GM23338 (cell line): ENCODE data around the gene SND1. TPM values are rescaled to one million over a fixed set of nuclear protein-coding genes. Genes with fewer than 3 reads are reported as not detected.

Experiments used
- ATAC-seq: fragments of 200-7000 bp; cut with Tn5 transposase; 3 replicates; pipeline ENCODE4 v1.9.1; 2020
- DNase-seq: peaks from one replicate; pipeline ENCODE4 v3.0.0-alpha.2; 2015; ENCODE audit warnings: low spot score
- H2AFZ ChIP-seq: fragments of 200-600 bp; sonication (generic); 2 replicates; pipeline ENCODE4 v1.8.0; 2016; ENCODE audit warnings: antibody characterized with exemption, mild to moderate bottlenecking, moderate library complexity
- H3F3A ChIP-seq: fragments of 200-600 bp; sonication (generic); replicated peaks from 2 replicates; pipeline ENCODE4 v1.8.0; 2017; ENCODE audit warnings: antibody characterized with exemption, mixed run types, low read depth
- H3K27ac ChIP-seq: fragments of 200-600 bp; sonication (generic); 2 replicates; pipeline ENCODE4 v1.6.1; 2016; ENCODE audit warnings: low read depth
- H3K27me3 ChIP-seq: fragments of 200-600 bp; sonication (generic); 2 replicates; pipeline ENCODE4 v1.8.0; 2016; ENCODE audit warnings: mild to moderate bottlenecking, mixed run types, moderate library complexity; ENCODE audit not compliant: insufficient read depth
- H3K36me3 ChIP-seq: fragments of 200-600 bp; sonication (generic); 2 replicates; pipeline ENCODE4 v1.8.0; 2016; ENCODE audit warnings: mild to moderate bottlenecking; ENCODE audit not compliant: insufficient read depth
- H3K4me1 ChIP-seq: fragments of 200-600 bp; sonication (generic); 2 replicates; pipeline ENCODE4 v1.8.0; 2016; ENCODE audit warnings: mild to moderate bottlenecking, moderate library complexity; ENCODE audit not compliant: insufficient read depth
- H3K4me2 ChIP-seq: fragments of 200-600 bp; sonication (generic); 2 replicates; pipeline ENCODE4 v1.7.1; 2017; ENCODE audit warnings: mixed run types
- H3K4me3 ChIP-seq: fragments of 200-600 bp; sonication (generic); 2 replicates; pipeline ENCODE4 v1.6.1; 2016; ENCODE audit warnings: mixed run types
- H3K79me2 ChIP-seq: fragments of 200-600 bp; sonication (generic); replicated peaks from 2 replicates; pipeline ENCODE4 v1.8.0; 2017; ENCODE audit warnings: mild to moderate bottlenecking; ENCODE audit not compliant: insufficient read depth
- H3K9me2 ChIP-seq: fragments of 200-600 bp; sonication (generic); 2 replicates; pipeline ENCODE4 v1.8.0; 2017; ENCODE audit not compliant: insufficient read depth
- H4K20me1 ChIP-seq: fragments of 200-600 bp; sonication (generic); replicated peaks from 2 replicates; pipeline ENCODE4 v1.8.0; 2017; ENCODE audit warnings: mild to moderate bottlenecking; ENCODE audit not compliant: insufficient read depth
- H3K27ac Mint-ChIP-seq: 2 replicates; pipeline ENCODE4 v1.8.0; 2020; ENCODE audit warnings: inconsistent platforms, mild to moderate bottlenecking, moderate library complexity, mixed read lengths
- H3K27me3 Mint-ChIP-seq: 3 replicates; pipeline ENCODE4 v1.8.0; 2022; ENCODE audit warnings: low read depth, mild to moderate bottlenecking, moderate library complexity, mixed read lengths, inconsistent platforms; ENCODE audit not compliant: insufficient read depth, poor library complexity
- H3K36me3 Mint-ChIP-seq: 3 replicates; pipeline ENCODE4 v1.8.0; 2021; ENCODE audit warnings: low read depth, mild to moderate bottlenecking, inconsistent platforms, moderate library complexity, mixed read lengths
- H3K4me1 Mint-ChIP-seq: 3 replicates; pipeline ENCODE4 v1.8.0; 2020; ENCODE audit warnings: mild to moderate bottlenecking, inconsistent platforms, mixed read lengths
- H3K4me3 Mint-ChIP-seq: 3 replicates; pipeline ENCODE4 v1.8.0; 2021; ENCODE audit warnings: moderate library complexity, mild to moderate bottlenecking, inconsistent platforms, mixed read lengths
- H3K9me3 Mint-ChIP-seq: 3 replicates; pipeline ENCODE4 v1.8.0; 2020; ENCODE audit warnings: moderate library complexity, mild to moderate bottlenecking, inconsistent platforms, mixed read lengths
- CREB1 ChIP-seq: fragments of 250-450 bp; sonication (Bioruptor Pico); IDR thresholded peaks from 2 replicates; pipeline ENCODE4 v1.5.0; 2020; ENCODE audit warnings: low read depth, mild to moderate bottlenecking, moderate library complexity
- CTCF ChIP-seq, 2 experiments: fragments of 200-600 bp in 1 of 2; sonication (generic) in 1 of 2; conservative IDR thresholded peaks; 2 replicates each; pipeline versions ENCODE4 v1.5.1 to v1.6.1; 2016 to 2017; ENCODE audit warnings: antibody characterized with exemption in 2 of 2, low read depth in 2 of 2, mild to moderate bottlenecking in 2 of 2, moderate library complexity in 1 of 2
- ETS1 ChIP-seq: IDR thresholded peaks from 2 replicates; pipeline ENCODE4 v1.6.1; 2016; ENCODE audit warnings: antibody characterized with exemption
- EZH2 ChIP-seq: fragments of 200-600 bp; sonication (generic); IDR thresholded peaks from one replicate; pipeline ENCODE4 v1.8.0; 2017; ENCODE audit warnings: antibody characterized with exemption, mild to moderate bottlenecking, low read depth; ENCODE audit not compliant: unreplicated experiment
- EZH2phosphoT487 ChIP-seq: fragments of 200-600 bp; sonication (generic); IDR thresholded peaks from one replicate; pipeline ENCODE4 v1.8.1; 2018; ENCODE audit warnings: antibody characterized with exemption; ENCODE audit not compliant: unreplicated experiment
- JUNB ChIP-seq: IDR thresholded peaks from one replicate; pipeline ENCODE4 v1.6.1; 2016; ENCODE audit warnings: antibody characterized with exemption; ENCODE audit not compliant: unreplicated experiment
- POLR2AphosphoS5 ChIP-seq: IDR thresholded peaks from 2 replicates; pipeline ENCODE4 v1.6.1; 2016; ENCODE audit warnings: antibody characterized with exemption, low read depth
- STAT1 ChIP-seq: IDR thresholded peaks from one replicate; pipeline ENCODE4 v1.6.1; 2016; ENCODE audit warnings: antibody characterized with exemption; ENCODE audit not compliant: unreplicated experiment
- ZNF462 ChIP-seq: fragments of 250-450 bp; sonication (Bioruptor Pico); IDR thresholded peaks from 2 replicates; pipeline ENCODE4 v1.5.0; 2020; ENCODE audit warnings: mild to moderate bottlenecking, moderate library complexity
- polyA plus RNA-seq: library from polyadenylated mRNA; unstranded; fragments of >200 nt; fragmentation: Nextera tagmentation; extraction: Ambion mirVana; gene quantifications from 2 replicates; pipeline ENCODE4 v1.2.1, GENCODE V29; 2016
- total RNA-seq: library from RNA; depleted of rRNA; stranded (reverse); fragments of >200 nt; shearing (Covaris generic); gene quantifications from 2 replicates; pipeline ENCODE4 v1.2.3, GENCODE V29; 2014

The SND1 gene
- total and polyA plus RNA-seq, 2 experiments from 2014 or later, result 107 to 254 TPM

GRCh38 chr7:128039544-128039953 lies 387.6 kb downstream of the SND1 start (continued):
- TF ChIP-seq ZNF462 (CRISPR knock-in tag), result no peak

GRCh38 chr7:128040205-128040604 lies 388.2 kb downstream of the SND1 start:
- ATAC-seq (no peak), DNase-seq (no peak)
- Histone ChIP-seq H3K4me1 (no peaks in the 10 kb centered on the region), H3K27ac (no peak overlapping the region), H3K4me3 (no peak overlapping the region), H3K9me2 (no peaks in the 10 kb centered on the region), H3K79me2 (no peaks in the 10 kb centered on the region), H3K27me3 (no peaks in the 10 kb centered on the region), H3K36me3 (no peaks in the 10 kb centered on the region), H3F3A (no peaks in the 10 kb centered on the region), H4K20me1 (peaks cover 25% of the 10 kb centered on the region), H2AFZ (no peak overlapping the region), H3K4me2 (no peak overlapping the region)
- Mint-ChIP-seq H3K36me3 (no peaks in the 10 kb centered on the region), H3K4me1 (peaks cover 19% of the 10 kb centered on the region; the same call in 2 of the 3 replicates), H3K27me3 (peaks cover 5% of the 10 kb centered on the region), H3K27ac (no peak overlapping the region), H3K9me3 (no peaks in the 10 kb centered on the region), H3K4me3 (no peak overlapping the region)
- no peak for TF ChIP-seq EZH2
- TF ChIP-seq EZH2phosphoT487, result no peak
- no peak for TF ChIP-seq CREB1 (CRISPR knock-in tag)
- no peak for TF ChIP-seq STAT1
- no peak for TF ChIP-seq POLR2AphosphoS5
- TF ChIP-seq JUNB, result no peak
- no peak for TF ChIP-seq CTCF (conservative IDR thresholded peaks at IDR 0.05; ENCODE audit: low read depth in 2 of 2)
- TF ChIP-seq ETS1, result no peak
